Cerebellar nuclear complex (tissue), 1 donor: ENCODE data around the gene NRM.
"Not testable (repeated sequence)": the region's sequence is repeated elsewhere in the genome, so short reads cannot be mapped to it uniquely, and the experiment has no call there.

Source experiments
- DNase-seq, 2 experiments: peaks; one replicate each; lab custom pipeline; 2025; lab: John Stamatoyannopoulos, UW

Gene NRM

DNA sequence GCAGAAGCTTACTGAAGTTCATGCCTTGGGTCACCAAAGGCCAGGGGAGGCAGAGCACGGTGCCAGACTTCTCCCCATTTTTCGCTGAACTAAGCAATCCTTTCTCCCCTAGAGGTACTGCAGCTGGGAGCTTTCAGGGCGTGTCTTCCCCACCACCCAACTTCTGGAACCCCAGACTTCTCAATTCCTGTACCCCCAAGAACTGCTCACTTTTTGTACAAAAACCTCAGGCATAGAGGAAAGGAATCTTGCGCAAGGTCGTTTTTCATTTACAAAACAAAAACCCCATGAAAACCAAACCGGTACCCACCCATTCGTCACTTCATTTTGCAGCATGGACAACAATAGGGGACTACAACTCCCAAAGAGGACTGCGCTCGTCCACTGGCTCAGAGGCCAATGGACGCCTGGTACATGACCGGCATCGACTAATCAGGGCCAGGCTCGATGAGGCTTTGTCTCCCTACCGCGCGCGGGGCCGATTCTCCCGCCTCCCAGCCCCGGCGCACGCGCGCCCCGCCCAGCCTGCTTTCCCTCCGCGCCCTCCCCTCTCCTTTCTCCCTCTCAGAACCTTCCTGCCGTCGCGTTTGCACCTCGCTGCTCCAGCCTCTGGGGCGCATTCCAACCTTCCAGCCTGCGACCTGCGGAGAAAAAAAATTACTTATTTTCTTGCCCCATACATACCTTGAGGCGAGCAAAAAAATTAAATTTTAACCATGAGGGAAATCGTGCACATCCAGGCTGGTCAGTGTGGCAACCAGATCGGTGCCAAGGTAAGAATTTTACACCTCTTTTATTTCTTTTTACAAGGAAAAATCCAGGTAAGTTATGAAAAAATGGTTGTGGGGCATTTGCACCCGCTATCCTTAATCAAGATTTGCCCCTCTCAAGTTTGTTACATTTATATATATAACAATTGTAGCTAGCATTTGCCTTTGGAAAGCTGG lies 29.3 kb upstream of the NRM start, which contains the start of gene TUBB:
Gene TUBB (plus strand): TSS at position 562 of the 947 bp plus-strand sequence. CDS start 155 bp downstream, at position 717.
- DNase-seq: peak; percentile 90 to 94

DNA sequence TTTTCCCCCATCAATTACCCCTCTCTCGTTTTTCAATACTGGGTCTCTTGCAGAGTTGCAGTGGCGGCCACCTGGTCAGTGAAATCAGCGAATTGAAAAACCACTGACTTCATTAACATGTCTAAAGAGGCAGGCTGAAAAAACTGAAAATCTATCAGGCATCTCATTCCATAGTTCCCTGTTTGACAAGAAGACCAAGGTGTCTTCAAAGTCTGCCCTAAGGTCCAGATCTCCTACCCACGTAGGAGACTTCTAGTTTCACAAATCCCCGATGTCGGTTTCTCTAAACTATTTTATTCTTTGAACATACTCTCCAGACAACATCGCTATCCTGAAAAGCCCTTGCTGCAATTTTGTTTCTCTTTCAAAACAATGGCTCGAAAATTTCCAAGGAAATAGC lies 28.6 kb upstream of the NRM start:
- DNase-seq: no peak

GRCh38 chr6:30717845-30718720 lies 27.3 kb upstream of the NRM start:
- not testable (repeated sequence) for DNase-seq

GRCh38 chr6:30717129-30717844 lies 26.5 kb upstream of the NRM start, which contains the start of gene MDC1:
Gene MDC1 (minus strand): TSS chr6:30717281. CDS start chr6:30715175, 2,106 bp downstream.
- DNase-seq: peak; percentile 99

- no peak for DNase-seq
Measured at GRCh38 chr6:30716879-30717128, 26.0 kb upstream of the NRM start.

DNA sequence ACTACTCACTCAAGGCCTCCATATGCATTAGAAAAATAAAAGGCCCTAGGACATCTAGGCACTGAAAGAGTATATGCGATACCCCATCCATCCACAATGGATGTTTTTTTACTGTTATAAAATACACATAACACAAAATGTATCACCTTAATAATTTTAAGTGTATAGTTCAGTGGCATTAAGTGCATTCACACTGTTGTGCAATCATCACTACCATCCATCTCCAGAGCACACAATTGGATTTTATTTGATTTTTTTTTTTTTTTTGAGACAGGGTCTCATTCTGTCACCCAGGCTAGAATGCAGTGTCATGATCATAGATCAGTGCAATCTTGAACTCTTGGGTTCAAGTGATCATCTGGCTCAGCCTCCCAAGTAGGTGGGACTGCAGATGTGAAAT lies 23.5 kb upstream of the NRM start:
- DNase-seq: no peak

GRCh38 chr6:30712441-30712945 lies 21.7 kb upstream of the NRM start:
- DNase-seq: no peak

- no peak for DNase-seq
Measured at GRCh38 chr6:30711758-30712380, 21.1 kb upstream of the NRM start.

GRCh38 chr6:30709101-30709868 lies 18.5 kb upstream of the NRM start:
- DNase-seq: no peak

GRCh38 chr6:30707281-30707850 lies 16.6 kb upstream of the NRM start:
- no peak for DNase-seq

GRCh38 chr6:30705620-30706019 lies 14.8 kb upstream of the NRM start:
- no peak for DNase-seq

GRCh38 chr6:30703821-30704220 lies 13.0 kb upstream of the NRM start:
- no peak for DNase-seq

DNA sequence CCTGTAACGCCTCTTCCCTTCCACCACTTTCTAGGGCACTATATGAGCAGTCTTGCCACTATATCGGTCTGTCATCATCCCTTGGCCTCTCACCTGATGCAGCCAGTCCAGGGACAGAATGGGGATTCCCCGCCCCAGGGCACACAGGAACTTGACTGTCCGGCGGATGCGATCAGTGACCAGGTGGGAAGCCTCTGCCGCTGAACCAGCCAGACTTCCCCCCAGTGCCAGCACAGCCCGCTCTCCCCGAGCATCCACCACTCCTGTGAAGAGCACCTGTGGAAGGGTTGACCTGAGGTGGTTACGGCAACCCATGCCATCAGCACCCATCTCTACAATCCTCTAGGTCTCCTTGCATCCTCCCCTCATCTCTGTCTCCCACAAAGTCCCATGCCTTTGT lies 12.2 kb upstream of the NRM start:
- no peak for DNase-seq

GRCh38 chr6:30700340-30700739 lies 9.6 kb upstream of the NRM start:
- DNase-seq: no peak

GRCh38 chr6:30696432-30696831 lies 5.6 kb upstream of the NRM start:
- no peak for DNase-seq

DNA sequence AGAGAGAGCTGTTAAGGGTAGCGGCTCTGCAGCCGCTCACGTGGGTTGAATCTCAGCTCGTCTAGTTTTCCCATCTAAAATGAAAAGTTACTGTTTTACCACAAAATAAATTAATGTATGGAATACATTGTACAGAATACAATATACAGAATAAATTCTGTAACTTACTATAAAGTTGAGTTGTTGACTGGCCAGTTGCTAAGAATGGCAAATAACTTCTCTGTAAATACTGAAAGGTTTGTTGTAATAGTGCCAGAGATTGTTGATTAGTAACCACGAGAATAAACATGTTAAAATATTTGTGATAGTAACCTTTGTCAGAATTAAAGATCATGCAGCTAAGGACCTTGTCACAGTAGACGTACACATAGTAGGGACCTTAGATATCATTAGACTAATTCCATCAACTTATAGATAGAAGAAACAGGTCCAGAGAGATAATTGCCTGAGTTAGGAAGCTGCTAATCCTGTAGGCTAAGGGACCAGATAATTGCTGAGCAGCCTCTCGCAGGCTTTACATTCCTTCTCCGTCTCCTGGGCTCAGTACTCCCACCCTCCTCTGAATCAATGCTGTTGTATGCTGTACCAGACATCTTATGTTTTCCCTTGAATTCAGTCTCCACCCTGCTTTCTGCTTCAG lies 544 bp upstream of the NRM start:
- DNase-seq: no peak

DNA sequence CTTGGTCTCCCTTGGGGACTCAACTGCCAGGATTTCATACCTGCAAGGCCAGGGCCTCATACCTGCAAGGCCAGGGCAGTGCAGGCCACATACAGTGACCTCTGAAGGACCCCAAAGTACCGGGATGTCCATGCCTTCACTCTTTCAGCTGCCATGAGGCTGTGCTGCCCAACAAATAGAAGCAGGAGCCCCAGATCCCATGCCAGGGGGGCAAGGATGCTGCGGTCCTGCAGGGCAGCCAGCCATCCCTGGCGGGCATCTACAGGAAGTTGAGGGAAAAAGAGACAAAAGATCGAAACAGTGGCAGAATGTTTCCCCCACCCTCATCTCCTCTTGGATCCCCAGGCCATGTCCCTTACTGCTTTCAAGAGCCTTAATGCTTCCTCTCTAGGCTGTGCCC lies 799 bp downstream of the NRM start:
- DNase-seq: no peak

DNA sequence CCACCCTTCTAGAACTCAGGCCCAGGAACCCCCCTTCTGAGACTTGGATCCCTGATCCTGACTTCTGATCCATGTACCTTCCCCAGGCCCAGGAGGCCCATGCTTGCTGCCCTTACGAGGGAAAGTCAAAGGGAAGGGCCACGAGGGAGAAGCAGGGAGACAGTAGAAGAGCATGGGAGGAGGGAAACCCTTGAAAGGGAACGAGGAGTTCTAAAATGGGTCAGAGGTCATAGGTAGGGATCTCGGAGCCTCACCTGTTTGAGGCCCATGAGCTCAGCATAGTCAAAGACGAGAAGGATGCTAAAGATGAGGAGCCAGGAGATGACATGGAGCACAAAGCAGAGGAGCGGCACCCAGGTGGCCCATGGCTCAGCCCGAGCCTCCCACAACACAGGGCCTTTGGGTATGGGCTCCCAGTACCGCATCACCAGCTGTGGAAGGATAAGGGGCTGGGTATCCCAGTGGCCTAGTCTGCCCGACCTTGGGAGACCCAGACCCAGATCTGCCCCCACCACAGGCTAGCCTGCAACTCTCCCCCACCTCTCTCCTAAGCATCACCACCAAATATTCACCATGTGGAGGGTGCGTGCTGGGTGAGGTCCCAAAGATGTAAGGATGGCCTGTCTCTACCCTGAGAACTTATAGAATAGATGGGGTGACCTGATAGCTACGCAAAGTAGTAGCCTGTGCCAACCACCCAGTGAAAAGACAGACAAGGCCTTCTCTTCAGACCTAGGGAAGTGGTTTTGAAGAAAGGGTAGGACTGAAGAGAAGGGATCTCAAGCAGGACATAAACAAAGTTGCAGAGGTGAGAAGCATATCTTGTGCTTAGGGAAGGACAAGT lies 1.5 kb downstream of the NRM start:
- DNase-seq: no peak

GRCh38 chr6:30688569-30688968 lies 2.2 kb downstream of the NRM start:
- no peak for DNase-seq
